Measurements from ENCODE around the gene SERINC2.
"Not testable (repeated sequence)": the region's sequence is repeated elsewhere in the genome, so short reads cannot be mapped to it uniquely, and the experiment has no call there.

The SERINC2 gene

GRCh38 chr1:31373897-31374486 is 39.0 kb upstream of the SERINC2 start:
- peak overlapping the region; percentile 27 for H3K27ac ChIP-seq (ENCODE audit: low read depth, low read length)
- H3K4me1 ChIP-seq (ENCODE audit: insufficient read depth, low read length) = peaks cover 25% of the 10 kb centered on the region
- no peaks in the 10 kb centered on the region for H3K27me3 ChIP-seq (ENCODE audit: control insufficient read depth in 1 of 2, insufficient read depth in 2 of 2, low read length in 2 of 2)
- H3K4me3 ChIP-seq (ENCODE audit: low read depth in 1 of 2, low read length in 2 of 2) = peak overlapping the region; percentile 10 to 75
- no peaks in the 10 kb centered on the region for H3K9me3 ChIP-seq (ENCODE audit: low read length)
- H3K36me3 ChIP-seq (ENCODE audit: insufficient read depth, low read length) = no peaks in the 10 kb centered on the region
- H3K9ac ChIP-seq (ENCODE audit: low read length) = no peak overlapping the region

GRCh38 chr1:31374511-31375196 is 38.4 kb upstream of the SERINC2 start:
- Histone ChIP-seq H3K4me3 (ENCODE audit: low read depth in 1 of 2, low read length in 2 of 2) (no peak overlapping the region), H3K27ac (ENCODE audit: low read depth, low read length) (peak overlapping the region; percentile 27), H3K4me1 (ENCODE audit: insufficient read depth, low read length) (peaks cover 22% of the 10 kb centered on the region), H3K36me3 (ENCODE audit: insufficient read depth, low read length) (no peaks in the 10 kb centered on the region), H3K9me3 (ENCODE audit: low read length) (no peaks in the 10 kb centered on the region), H3K27me3 (ENCODE audit: control insufficient read depth in 1 of 2, insufficient read depth in 2 of 2, low read length in 2 of 2) (no peaks in the 10 kb centered on the region), H3K9ac (ENCODE audit: low read length) (no peak overlapping the region)

GRCh38 chr1:31376375-31377134 is 36.5 kb upstream of the SERINC2 start:
- H3K36me3 ChIP-seq (ENCODE audit: insufficient read depth, low read length) = no peaks in the 10 kb centered on the region
- no peak overlapping the region for H3K4me3 ChIP-seq (ENCODE audit: low read depth in 1 of 2, low read length in 2 of 2)
- no peaks in the 10 kb centered on the region for H3K9me3 ChIP-seq (ENCODE audit: low read length)
- H3K27ac ChIP-seq (ENCODE audit: low read depth, low read length) = no peak overlapping the region
- H3K27me3 ChIP-seq (ENCODE audit: control insufficient read depth in 1 of 2, insufficient read depth in 2 of 2, low read length in 2 of 2) = no peaks in the 10 kb centered on the region
- H3K4me1 ChIP-seq (ENCODE audit: insufficient read depth, low read length) = peaks cover 22% of the 10 kb centered on the region
- no peak overlapping the region for H3K9ac ChIP-seq (ENCODE audit: low read length)

- peaks cover 18% of the 10 kb centered on the region for H3K4me1 ChIP-seq (ENCODE audit: insufficient read depth, low read length)
- no peak overlapping the region for H3K27ac ChIP-seq (ENCODE audit: low read depth, low read length)
- no peaks in the 10 kb centered on the region for H3K36me3 ChIP-seq (ENCODE audit: insufficient read depth, low read length)
- no peaks in the 10 kb centered on the region for H3K27me3 ChIP-seq (ENCODE audit: control insufficient read depth in 1 of 2, insufficient read depth in 2 of 2, low read length in 2 of 2)
- H3K9ac ChIP-seq (ENCODE audit: low read length) = no peak overlapping the region
- no peak overlapping the region for H3K4me3 ChIP-seq (ENCODE audit: low read depth in 1 of 2, low read length in 2 of 2)
- no peaks in the 10 kb centered on the region for H3K9me3 ChIP-seq (ENCODE audit: low read length)
Observed at GRCh38 chr1:31377364-31377863, 35.6 kb upstream of the SERINC2 start.

GRCh38 chr1:31378001-31378400 is 35.0 kb upstream of the SERINC2 start:
- no peak overlapping the region for H3K9ac ChIP-seq (ENCODE audit: low read length)

GRCh38 chr1:31380181-31380580 is 32.8 kb upstream of the SERINC2 start:
- no peaks in the 10 kb centered on the region for H3K27me3 ChIP-seq (ENCODE audit: control insufficient read depth in 1 of 2, insufficient read depth in 2 of 2, low read length in 2 of 2)
- H3K36me3 ChIP-seq (ENCODE audit: insufficient read depth, low read length) = no peaks in the 10 kb centered on the region
- H3K9ac ChIP-seq (ENCODE audit: low read length) = no peak overlapping the region
- H3K4me3 ChIP-seq (ENCODE audit: low read depth in 1 of 2, low read length in 2 of 2) = no peak overlapping the region
- no peaks in the 10 kb centered on the region for H3K9me3 ChIP-seq (ENCODE audit: low read length)
- H3K27ac ChIP-seq (ENCODE audit: low read depth, low read length) = no peak overlapping the region
- no peaks in the 10 kb centered on the region for H3K4me1 ChIP-seq (ENCODE audit: insufficient read depth, low read length)

More at GRCh38 chr1:31378001-31378400, 35.0 kb upstream of the SERINC2 start:
- Histone ChIP-seq H3K27me3 (ENCODE audit: control insufficient read depth in 1 of 2, insufficient read depth in 2 of 2, low read length in 2 of 2) (no peaks in the 10 kb centered on the region), H3K9me3 (ENCODE audit: low read length) (no peaks in the 10 kb centered on the region), H3K4me3 (ENCODE audit: low read depth in 1 of 2, low read length in 2 of 2) (no peak overlapping the region), H3K36me3 (ENCODE audit: insufficient read depth, low read length) (no peaks in the 10 kb centered on the region), H3K27ac (ENCODE audit: low read depth, low read length) (no peak overlapping the region), H3K4me1 (ENCODE audit: insufficient read depth, low read length) (peaks cover 14% of the 10 kb centered on the region)

- Histone ChIP-seq H3K4me3 (ENCODE audit: low read depth in 1 of 2, low read length in 2 of 2) (no peak overlapping the region), H3K4me1 (ENCODE audit: insufficient read depth, low read length) (no peaks in the 10 kb centered on the region), H3K27ac (ENCODE audit: low read depth, low read length) (no peak overlapping the region), H3K9ac (ENCODE audit: low read length) (no peak overlapping the region), H3K9me3 (ENCODE audit: low read length) (no peaks in the 10 kb centered on the region), H3K36me3 (ENCODE audit: insufficient read depth, low read length) (no peaks in the 10 kb centered on the region), H3K27me3 (ENCODE audit: control insufficient read depth in 1 of 2, insufficient read depth in 2 of 2, low read length in 2 of 2) (no peaks in the 10 kb centered on the region)
Observed at GRCh38 chr1:31381394-31382294, 31.4 kb upstream of the SERINC2 start.

GRCh38 chr1:31382379-31382989 is 30.5 kb upstream of the SERINC2 start:
- Histone ChIP-seq H3K36me3 (ENCODE audit: insufficient read depth, low read length) (no peaks in the 10 kb centered on the region), H3K9me3 (ENCODE audit: low read length) (no peaks in the 10 kb centered on the region), H3K4me1 (ENCODE audit: insufficient read depth, low read length) (no peaks in the 10 kb centered on the region), H3K9ac (ENCODE audit: low read length) (no peak overlapping the region), H3K4me3 (ENCODE audit: low read depth in 1 of 2, low read length in 2 of 2) (no peak overlapping the region), H3K27ac (ENCODE audit: low read depth, low read length) (no peak overlapping the region), H3K27me3 (ENCODE audit: control insufficient read depth in 1 of 2, insufficient read depth in 2 of 2, low read length in 2 of 2) (no peaks in the 10 kb centered on the region)

GRCh38 chr1:31383967-31384366 is 29.0 kb upstream of the SERINC2 start:
- Histone ChIP-seq H3K9me3 (ENCODE audit: low read length) (no peaks in the 10 kb centered on the region), H3K9ac (ENCODE audit: low read length) (no peak overlapping the region), H3K27ac (ENCODE audit: low read depth, low read length) (no peak overlapping the region), H3K4me3 (ENCODE audit: low read depth in 1 of 2, low read length in 2 of 2) (no peak overlapping the region), H3K36me3 (ENCODE audit: insufficient read depth, low read length) (no peaks in the 10 kb centered on the region), H3K27me3 (ENCODE audit: control insufficient read depth in 1 of 2, insufficient read depth in 2 of 2, low read length in 2 of 2) (no peaks in the 10 kb centered on the region), H3K4me1 (ENCODE audit: insufficient read depth, low read length) (no peaks in the 10 kb centered on the region)

GRCh38 chr1:31386576-31387243 is 26.3 kb upstream of the SERINC2 start:
- not testable (repeated sequence) for H3K27ac ChIP-seq (ENCODE audit: low read depth, low read length); H3K27me3 ChIP-seq (ENCODE audit: control insufficient read depth in 1 of 2, insufficient read depth in 2 of 2, low read length in 2 of 2); H3K9me3 ChIP-seq (ENCODE audit: low read length); H3K4me3 ChIP-seq (ENCODE audit: low read depth in 1 of 2, low read length in 2 of 2); H3K9ac ChIP-seq (ENCODE audit: low read length); H3K4me1 ChIP-seq (ENCODE audit: insufficient read depth, low read length); H3K36me3 ChIP-seq (ENCODE audit: insufficient read depth, low read length)
